ENCODE measurements around the gene ITGBL1.

The ITGBL1 gene

DNA sequence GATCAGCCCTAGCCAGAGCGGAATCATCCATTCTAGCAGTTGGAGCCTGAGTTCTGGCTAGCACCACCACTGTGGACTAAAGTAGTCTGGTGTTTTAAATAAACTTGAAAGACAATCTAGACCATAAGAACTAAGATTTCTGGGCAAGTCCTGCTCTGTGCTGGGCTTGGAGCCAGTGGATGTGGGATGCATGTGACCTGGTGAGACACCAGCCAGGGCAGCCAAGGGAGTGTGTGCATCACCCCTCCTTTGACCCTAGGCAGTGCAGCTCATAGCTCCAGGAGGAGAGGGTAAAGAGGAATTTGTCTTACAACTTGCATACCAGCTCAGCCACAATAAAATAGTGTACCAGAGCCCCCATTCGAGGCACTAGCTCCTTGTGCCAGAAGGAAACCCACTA lies 21.0 kb downstream of the ITGBL1 start:
- no peak overlapping the region for H2AFZ ChIP-seq (ENCODE audit: low read depth, low read length, severe bottlenecking)
- no peak overlapping the region for H3K9ac ChIP-seq (ENCODE audit: low read length)
- H3K9me3 ChIP-seq (ENCODE audit: insufficient read depth, low read length), result no peaks in the 10 kb centered on the region
- no peaks in the 10 kb centered on the region for H3K27me3 ChIP-seq (ENCODE audit: low read length)
- no peaks in the 10 kb centered on the region for H3K36me3 ChIP-seq (ENCODE audit: low read length)
- no peaks in the 10 kb centered on the region for H4K20me1 ChIP-seq (ENCODE audit: low read depth, low read length)
- no peaks in the 10 kb centered on the region for H3K79me2 ChIP-seq (ENCODE audit: insufficient read depth, low read length)
- no peak overlapping the region for H3K4me2 ChIP-seq (ENCODE audit: low read depth, low read length, poor library complexity, severe bottlenecking)
- H3K27ac ChIP-seq (ENCODE audit: low read depth, low read length), result no peak overlapping the region
- no peak overlapping the region for H3K4me3 ChIP-seq (ENCODE audit: insufficient read depth, low read length, poor library complexity, severe bottlenecking)
- TF ChIP-seq EZH2phosphoT487 (conservative IDR thresholded peaks at IDR 0.05; ENCODE audit: low read length), result no peak
- H3K9me2 ChIP-seq (replicated peaks; ENCODE audit: insufficient read depth, low read length), result no peaks in the 10 kb centered on the region
- H3F3A ChIP-seq (ENCODE audit: insufficient read depth), result no peaks in the 10 kb centered on the region

DNA sequence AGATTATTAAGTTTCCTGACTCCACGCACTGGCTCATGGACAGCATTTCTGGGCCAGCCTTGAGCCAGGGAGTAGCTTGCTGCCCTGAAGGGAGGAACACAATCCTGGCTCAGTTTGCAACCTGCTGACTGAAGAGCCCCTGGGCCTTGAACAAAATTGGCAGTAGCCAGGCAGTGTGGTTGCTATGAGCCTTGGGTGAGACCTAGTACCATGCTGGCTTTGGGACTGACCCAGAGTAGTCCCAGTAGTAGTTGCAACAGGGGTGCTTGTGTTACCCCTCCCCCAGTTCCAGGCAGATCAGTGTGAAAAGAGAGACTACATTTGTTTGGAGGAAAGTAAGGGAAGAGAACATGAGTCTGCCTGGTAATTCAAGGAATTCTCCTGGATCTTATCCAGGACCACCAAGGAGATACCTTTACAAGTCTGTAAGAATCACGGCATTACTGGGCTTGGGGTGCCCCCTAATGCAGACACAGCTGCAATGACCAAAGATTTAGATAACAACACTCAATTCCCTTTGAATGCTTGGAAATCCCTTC lies 22.0 kb downstream of the ITGBL1 start:
- H3K4me2 ChIP-seq (ENCODE audit: low read depth, low read length, poor library complexity, severe bottlenecking), result no peak overlapping the region
- H3K27me3 ChIP-seq (ENCODE audit: low read length), result no peaks in the 10 kb centered on the region
- H3K9ac ChIP-seq (ENCODE audit: low read length), result no peak overlapping the region
- H3K79me2 ChIP-seq (ENCODE audit: insufficient read depth, low read length), result no peaks in the 10 kb centered on the region
- no peak overlapping the region for H2AFZ ChIP-seq (ENCODE audit: low read depth, low read length, severe bottlenecking)
- no peak overlapping the region for H3K27ac ChIP-seq (ENCODE audit: low read depth, low read length)
- H3K36me3 ChIP-seq (ENCODE audit: low read length), result no peaks in the 10 kb centered on the region
- no peaks in the 10 kb centered on the region for H4K20me1 ChIP-seq (ENCODE audit: low read depth, low read length)
- TF ChIP-seq, protein P1, sequence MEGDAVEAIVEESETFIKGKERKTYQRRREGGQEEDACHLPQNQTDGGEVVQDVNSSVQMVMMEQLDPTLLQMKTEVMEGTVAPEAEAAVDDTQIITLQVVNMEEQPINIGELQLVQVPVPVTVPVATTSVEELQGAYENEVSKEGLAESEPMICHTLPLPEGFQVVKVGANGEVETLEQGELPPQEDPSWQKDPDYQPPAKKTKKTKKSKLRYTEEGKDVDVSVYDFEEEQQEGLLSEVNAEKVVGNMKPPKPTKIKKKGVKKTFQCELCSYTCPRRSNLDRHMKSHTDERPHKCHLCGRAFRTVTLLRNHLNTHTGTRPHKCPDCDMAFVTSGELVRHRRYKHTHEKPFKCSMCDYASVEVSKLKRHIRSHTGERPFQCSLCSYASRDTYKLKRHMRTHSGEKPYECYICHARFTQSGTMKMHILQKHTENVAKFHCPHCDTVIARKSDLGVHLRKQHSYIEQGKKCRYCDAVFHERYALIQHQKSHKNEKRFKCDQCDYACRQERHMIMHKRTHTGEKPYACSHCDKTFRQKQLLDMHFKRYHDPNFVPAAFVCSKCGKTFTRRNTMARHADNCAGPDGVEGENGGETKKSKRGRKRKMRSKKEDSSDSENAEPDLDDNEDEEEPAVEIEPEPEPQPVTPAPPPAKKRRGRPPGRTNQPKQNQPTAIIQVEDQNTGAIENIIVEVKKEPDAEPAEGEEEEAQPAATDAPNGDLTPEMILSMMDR (IDR thresholded peaks at IDR 0.05; ENCODE audit: insufficient read depth, low read length, poor library complexity, severe bottlenecking), result no peak
- no peak for TF ChIP-seq EZH2phosphoT487 (conservative IDR thresholded peaks at IDR 0.05; ENCODE audit: low read length)
- H3K9me3 ChIP-seq (ENCODE audit: insufficient read depth, low read length), result no peaks in the 10 kb centered on the region
- H3K4me3 ChIP-seq (ENCODE audit: insufficient read depth, low read length, poor library complexity, severe bottlenecking), result no peak overlapping the region
- H3F3A ChIP-seq (ENCODE audit: insufficient read depth), result no peaks in the 10 kb centered on the region
- H3K9me2 ChIP-seq (replicated peaks; ENCODE audit: insufficient read depth, low read length), result no peaks in the 10 kb centered on the region

- Histone ChIP-seq H3K36me3 (ENCODE audit: low read length) (no peaks in the 10 kb centered on the region), H3K27me3 (ENCODE audit: low read length) (no peaks in the 10 kb centered on the region), H4K20me1 (ENCODE audit: low read depth, low read length) (no peaks in the 10 kb centered on the region), H3K9me3 (ENCODE audit: insufficient read depth, low read length) (no peaks in the 10 kb centered on the region), H3K4me2 (ENCODE audit: low read depth, low read length, poor library complexity, severe bottlenecking) (no peak overlapping the region), H3K79me2 (ENCODE audit: insufficient read depth, low read length) (no peaks in the 10 kb centered on the region), H3K4me3 (ENCODE audit: insufficient read depth, low read length, poor library complexity, severe bottlenecking) (no peak overlapping the region), H2AFZ (ENCODE audit: low read depth, low read length, severe bottlenecking) (no peak overlapping the region), H3K27ac (ENCODE audit: low read depth, low read length) (no peak overlapping the region), H3K9me2 (replicated peaks; ENCODE audit: insufficient read depth, low read length) (no peaks in the 10 kb centered on the region), H3F3A (ENCODE audit: insufficient read depth) (no peaks in the 10 kb centered on the region), H3K9ac (ENCODE audit: low read length) (no peak overlapping the region)
- no peak for TF ChIP-seq EZH2phosphoT487 (conservative IDR thresholded peaks at IDR 0.05; ENCODE audit: low read length)
- TF ChIP-seq, protein P1 (IDR thresholded peaks at IDR 0.05; ENCODE audit: insufficient read depth, low read length, poor library complexity, severe bottlenecking), result no peak
Measured at GRCh38 chr13:101475536-101475935, 23.1 kb downstream of the ITGBL1 start.

- Histone ChIP-seq H3K27ac (ENCODE audit: low read depth, low read length) (no peak overlapping the region), H3K9me3 (ENCODE audit: insufficient read depth, low read length) (no peaks in the 10 kb centered on the region), H3K36me3 (ENCODE audit: low read length) (no peaks in the 10 kb centered on the region), H2AFZ (ENCODE audit: low read depth, low read length, severe bottlenecking) (no peak overlapping the region), H3K9ac (ENCODE audit: low read length) (no peak overlapping the region), H3K9me2 (replicated peaks; ENCODE audit: insufficient read depth, low read length) (no peaks in the 10 kb centered on the region), H3K4me3 (ENCODE audit: insufficient read depth, low read length, poor library complexity, severe bottlenecking) (no peak overlapping the region), H3K4me2 (ENCODE audit: low read depth, low read length, poor library complexity, severe bottlenecking) (no peak overlapping the region), H3K27me3 (ENCODE audit: low read length) (no peaks in the 10 kb centered on the region), H3K79me2 (ENCODE audit: insufficient read depth, low read length) (no peaks in the 10 kb centered on the region), H3F3A (ENCODE audit: insufficient read depth) (no peaks in the 10 kb centered on the region), H4K20me1 (ENCODE audit: low read depth, low read length) (no peaks in the 10 kb centered on the region)
- no peak for TF ChIP-seq EZH2phosphoT487 (conservative IDR thresholded peaks at IDR 0.05; ENCODE audit: low read length)
- TF ChIP-seq, protein P1 (IDR thresholded peaks at IDR 0.05; ENCODE audit: insufficient read depth, low read length, poor library complexity, severe bottlenecking), result no peak
Measured at GRCh38 chr13:101481421-101481820, 28.9 kb downstream of the ITGBL1 start.
